Neural crest cell (in vitro differentiated cells): ENCODE results near the gene KCNH6. TPM values are rescaled to one million over a fixed set of nuclear protein-coding genes. Genes with fewer than 3 reads are reported as not detected.

Experiments
- DNase-seq: peaks from one replicate; pipeline ENCODE4 v3.0.0; 2021; ENCODE audit warnings: low read depth, mixed read lengths, low spot score
- H3K27ac Mint-ChIP-seq: one replicate; pipeline ENCODE4 v1.8.0; 2021; ENCODE audit warnings: mild to moderate bottlenecking, mixed read lengths; ENCODE audit not compliant: unreplicated experiment
- H3K27me3 Mint-ChIP-seq: 2 replicates; pipeline ENCODE4 v1.8.0; 2021; ENCODE audit warnings: low read depth, mild to moderate bottlenecking, mixed read lengths
- H3K36me3 Mint-ChIP-seq: 2 replicates; pipeline ENCODE4 v1.8.0; 2021; ENCODE audit warnings: low read depth, mild to moderate bottlenecking, mixed read lengths
- H3K4me1 Mint-ChIP-seq: 2 replicates; pipeline ENCODE4 v1.8.0; 2021; ENCODE audit warnings: mixed read lengths
- H3K4me3 Mint-ChIP-seq: one replicate; pipeline ENCODE4 v1.8.0; 2021; ENCODE audit warnings: mild to moderate bottlenecking, mixed read lengths
- H3K9me3 Mint-ChIP-seq: 2 replicates; pipeline ENCODE4 v1.8.0; 2021; ENCODE audit warnings: mixed read lengths
- CTCF ChIP-seq: fragments of 200-600 bp; sonication (generic); conservative IDR thresholded peaks from 2 replicates; pipeline ENCODE4 v1.5.0; 2021; ENCODE audit warnings: antibody characterized with exemption, mild to moderate bottlenecking
- total RNA-seq: library from RNA; stranded (reverse); gene quantifications from 2 replicates; pipeline ENCODE4 v1.2.1, GENCODE V29; 2021

The KCNH6 gene
- total RNA-seq, 1 donor from 2014 or later: 0.12 TPM

DNA sequence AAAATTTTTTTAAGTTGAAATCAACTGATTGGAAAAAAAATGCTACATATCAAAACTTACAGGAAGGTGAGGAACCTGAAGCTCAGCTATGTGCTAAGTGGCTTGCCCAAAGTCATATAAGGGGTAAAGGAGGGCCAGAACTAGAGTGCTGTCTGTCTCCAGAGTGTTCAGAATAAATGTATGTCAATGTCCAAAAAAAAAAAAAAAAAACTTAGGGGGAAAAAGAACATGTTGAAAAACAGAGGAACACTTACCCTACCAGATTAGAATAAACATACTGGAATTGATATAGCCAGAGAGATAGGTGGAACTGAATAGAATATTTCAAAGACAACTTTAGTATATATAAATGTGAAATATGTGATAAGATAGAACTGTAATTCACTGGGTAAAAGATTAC lies 38.7 kb downstream of the KCNH6 start:
- Mint-ChIP-seq H3K4me3 (no peak overlapping the region), H3K27me3 (no peaks in the 10 kb centered on the region), H3K27ac (no peak overlapping the region), H3K9me3 (no peaks in the 10 kb centered on the region), H3K4me1 (peaks cover 3% of the 10 kb centered on the region), H3K36me3 (no peaks in the 10 kb centered on the region)
- TF ChIP-seq CTCF: no peak
- DNase-seq: no peak

DNA sequence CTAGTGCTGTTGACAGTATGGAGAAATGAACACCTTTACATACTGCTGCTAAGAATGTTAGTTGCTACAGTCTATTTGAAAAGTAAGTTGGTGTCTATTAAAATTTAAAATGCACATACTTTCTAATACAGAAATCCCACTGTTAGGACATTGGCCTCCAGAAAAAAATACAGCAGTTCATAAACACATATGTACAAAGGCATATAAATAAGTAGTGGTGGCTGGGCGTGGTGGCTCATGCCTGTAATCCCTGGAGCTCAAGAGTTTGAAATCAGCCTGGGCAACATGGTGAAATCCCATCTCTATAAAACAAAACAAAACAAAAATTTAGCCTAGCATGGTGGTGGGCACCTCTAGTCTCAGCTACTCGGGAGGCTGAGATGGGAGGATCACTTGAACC lies 40.2 kb downstream of the KCNH6 start:
- H3K36me3 Mint-ChIP-seq: no peaks in the 10 kb centered on the region
- no peak for TF ChIP-seq CTCF
- no peaks in the 10 kb centered on the region for H3K9me3 Mint-ChIP-seq
- H3K4me1 Mint-ChIP-seq: peaks cover 3% of the 10 kb centered on the region
- DNase-seq: no peak
- H3K27ac Mint-ChIP-seq: no peak overlapping the region
- no peak overlapping the region for H3K4me3 Mint-ChIP-seq
- H3K27me3 Mint-ChIP-seq: no peaks in the 10 kb centered on the region

GRCh38 chr17:63564562-63564961 lies 41.4 kb downstream of the KCNH6 start:
- peaks cover 3% of the 10 kb centered on the region for H3K4me1 Mint-ChIP-seq
- no peaks in the 10 kb centered on the region for H3K36me3 Mint-ChIP-seq
- H3K9me3 Mint-ChIP-seq: no peaks in the 10 kb centered on the region
- no peak overlapping the region for H3K4me3 Mint-ChIP-seq
- TF ChIP-seq CTCF: no peak
- H3K27me3 Mint-ChIP-seq: no peaks in the 10 kb centered on the region
- no peak for DNase-seq
- H3K27ac Mint-ChIP-seq: no peak overlapping the region

- DNase-seq: no peak
- no peaks in the 10 kb centered on the region for H3K27me3 Mint-ChIP-seq
- no peak for TF ChIP-seq CTCF
- H3K4me3 Mint-ChIP-seq: no peak overlapping the region
- no peaks in the 10 kb centered on the region for H3K9me3 Mint-ChIP-seq
- H3K27ac Mint-ChIP-seq: no peak overlapping the region
- peaks cover 3% of the 10 kb centered on the region for H3K4me1 Mint-ChIP-seq
- no peaks in the 10 kb centered on the region for H3K36me3 Mint-ChIP-seq
These were observed 44.1 kb downstream of the KCNH6 start for GRCh38 chr17:63567229-63567628.

DNA sequence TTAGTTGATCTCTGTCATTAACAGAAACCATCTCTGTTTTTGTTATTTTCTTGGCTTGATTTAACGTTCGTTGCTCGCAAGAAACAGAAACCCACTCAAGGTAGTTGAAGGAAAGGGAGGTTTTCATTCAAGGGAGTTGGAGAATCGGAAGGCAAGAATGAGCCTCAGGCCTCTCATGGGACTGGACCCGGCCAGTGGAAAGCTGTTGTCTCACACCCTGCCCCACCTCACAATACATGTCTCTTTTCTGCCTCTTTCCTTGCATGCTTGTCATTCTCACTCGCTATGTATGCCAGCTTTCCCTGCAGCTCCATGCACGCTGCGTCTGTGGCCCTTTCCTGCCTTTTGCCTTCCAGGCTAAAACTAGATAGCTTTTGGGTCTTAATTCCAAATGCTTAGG lies 45.4 kb downstream of the KCNH6 start:
- Mint-ChIP-seq H3K27me3 (no peaks in the 10 kb centered on the region), H3K4me3 (no peak overlapping the region), H3K4me1 (peaks cover 3% of the 10 kb centered on the region), H3K9me3 (no peaks in the 10 kb centered on the region), H3K27ac (no peak overlapping the region), H3K36me3 (no peaks in the 10 kb centered on the region)
- no peak for TF ChIP-seq CTCF
- no peak for DNase-seq
